Heart left ventricle (tissue), 16 donors: ENCODE data around the gene KRT80. TPM values are rescaled to one million over a fixed set of nuclear protein-coding genes. Genes with fewer than 3 reads are reported as not detected.

Experiments used
- ATAC-seq, 4 donors: fragments of 200-7000 bp; cut with Tn5 transposase; one replicate each; pipeline ENCODE4 v1.9.1; 2020 to 2022; ENCODE audit warnings: moderate library complexity in 4 of 4, mild to moderate bottlenecking in 3 of 4, moderate number of reproducible peaks in 1 of 4
- DNase-seq, 5 donors: peaks; one replicate each; pipeline ENCODE4 v3.0.0-alpha.2; 2020
- H3K27ac ChIP-seq, 12 donors: fragments of 200-600 bp; sonication (generic) in 4 of 12; one replicate each; pipeline versions ENCODE4 v1.5.0 to v1.8.0; 2016 to 2022; ENCODE audit warnings: mild to moderate bottlenecking in 2 of 12
- H3K27me3 ChIP-seq, 9 donors: fragments of 200-600 bp; sonication (generic) in 2 of 9; one replicate each; pipeline versions ENCODE4 v1.5.1 to v1.8.0; 2016 to 2022; ENCODE audit warnings: mild to moderate bottlenecking in 3 of 9
- H3K36me3 ChIP-seq, 9 donors: fragments of 200-600 bp; sonication (generic) in 2 of 9; one replicate each; pipeline versions ENCODE4 v1.5.0 to v1.8.0; 2018 to 2022; ENCODE audit warnings: mild to moderate bottlenecking in 2 of 9
- H3K4me1 ChIP-seq, 12 donors: fragments of 200-600 bp; sonication (generic) in 4 of 12; one replicate each; pipeline versions ENCODE4 v1.5.0 to v1.8.0; 2016 to 2022; ENCODE audit warnings: mild to moderate bottlenecking in 3 of 12
- H3K4me3 ChIP-seq, 12 donors: fragments of 200-600 bp; sonication (generic) in 4 of 12; one replicate each; pipeline versions ENCODE4 v1.5.0 to v1.8.0; 2017 to 2022; ENCODE audit warnings: mild to moderate bottlenecking in 9 of 12, moderate library complexity in 4 of 12
- H3K9me3 ChIP-seq, 12 donors: fragments of 200-600 bp; sonication (generic) in 4 of 12; one replicate each; pipeline versions ENCODE4 v1.5.0 to v1.8.0; 2016 to 2022; ENCODE audit warnings: mild to moderate bottlenecking in 1 of 12
- CTCF ChIP-seq, 12 donors: fragments of 200-600 bp; sonication (generic) in 4 of 12; IDR thresholded peaks; one replicate each; pipeline versions ENCODE4 v1.5.0 to v1.8.0; 2018 to 2022; ENCODE audit warnings: antibody characterized with exemption in 12 of 12, mild to moderate bottlenecking in 5 of 12
- POLR2A ChIP-seq, 2 donors: fragments of 450-650 bp; IDR thresholded peaks; one replicate each; pipeline ENCODE4 v1.6.1; 2017; ENCODE audit warnings: antibody characterized with exemption in 2 of 2, mild to moderate bottlenecking in 2 of 2, moderate library complexity in 2 of 2
- WGBS, 4 donors: extraction: QIAGEN DNeasy Blood & Tissue Kit in 2 of 4; methylation state at CpG; one replicate each; pipeline versions ENCODE4 v1.1.5 to v1.1.7; 2013 to 2018; 5-methylcytosine and 5-hydroxymethylcytosine counted together
- intact Hi-C, 10 donors: fragments of 100-400 bp; cut with DNase I; formaldehyde crosslinking; loops; one replicate each; pipeline versions ENCODE4 v1.11.1 to v1.14.2; 2022
- polyA plus RNA-seq, 2 donors: library from polyadenylated mRNA; stranded (reverse); fragments of 200-250 nt; gene quantifications; one replicate each; pipeline ENCODE4 v1.2.3, GENCODE V29; 2013
- total RNA-seq, 9 donors: library from RNA; depleted of rRNA in 2 of 9; stranded (reverse); fragments of >200 nt in 2 of 9; fragmentation: NEBNext Ultra II Directional in 3 of 9; extraction: Animal tissue kit (Norgen Biotek cat#: 25700) in 3 of 9; gene quantifications; one replicate each; pipeline versions ENCODE4 v1.1.0 to v1.2.4, GENCODE V29; 2016 to 2023
- donor health status: ischemic (EF 13 %, LVEDD 7.1; RV severe dilation, severe dysfunction).
- donor health status: healthy with polysubstance abuse.
- donor health status: DM: no; HTN: yes; CAD: no.
- donor health status: DM: no; HTN: no; CAD: no.
- donor health status: ischemic (EF 25% LVEDD 6.9; RV normal size, moderate dysfunction).
- donor health status: ischemic (EF 25% LVEDD 5.7; RV mildly dilated, moderate dysfunction).
- donor health status: healthy.
- donor health status: DM: yes; HTN: yes; CAD: no.
- donor health status: ischemic (EF 35%, LVEDD 5.7; RV mildly dilated, moderate dysfunction).
- donor health status: nonischemic (EF 11% LVEDD 7.7; RV severe dilation, severe dysfunction).
- donor health status: DM: yes; HTN: yes; CAD: no.
- donor health status: PGD.
- donor health status: ischemic (EF 29% LVEDD 5.4; RV normal size, mild dysfunction).
- donor health status: nonischemic (EF 23%, LVEDD 6.1; RV moderate dilation, normal function).

The KRT80 gene
- total and polyA plus RNA-seq, 11 donors, result 0.08 to 1.2 (median 0.24) TPM; not detected in 2

DNA sequence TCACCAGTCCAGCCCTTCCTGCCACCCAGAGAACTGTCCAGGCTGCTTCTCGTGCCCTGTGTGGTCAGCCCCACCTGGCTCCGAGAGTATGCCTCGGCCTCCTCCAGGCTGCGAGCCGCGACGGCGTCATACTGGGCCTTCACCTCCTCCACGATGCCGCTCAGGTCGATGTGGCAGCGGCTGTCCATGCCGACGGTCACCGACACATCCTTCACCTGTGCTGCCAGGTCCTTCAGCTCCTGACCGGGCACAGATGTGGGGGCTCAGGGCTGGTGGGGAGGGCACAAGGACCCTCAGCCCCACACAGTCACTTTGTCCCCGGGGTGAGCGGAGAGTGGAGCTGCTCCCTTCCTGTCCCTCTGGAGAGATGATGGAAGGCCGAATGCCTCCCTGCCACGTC is 18.3 kb downstream of the KRT80 start:
- H3K4me3 ChIP-seq, result no peak overlapping the region
- no peaks in the 10 kb centered on the region for H3K27me3 ChIP-seq
- ATAC-seq (no peak), DNase-seq (peak in 1 of 5 donors; percentile 55)
- 96 to 97% (median 96%) methylated on average over 18 to 20 of the region's 20 CpGs for WGBS, 4 donors
- H3K9me3 ChIP-seq, result no peaks in the 10 kb centered on the region
- H3K4me1 ChIP-seq, result peaks cover 0 to 15% (median 6%) of the 10 kb centered on the region in 12 donors
- no peak overlapping the region for H3K27ac ChIP-seq
- H3K36me3 ChIP-seq, result no peaks in the 10 kb centered on the region
- intact Hi-C loops, result no loop called here
- TF ChIP-seq POLR2A (IDR thresholded peaks at IDR 0.05) (no peak), CTCF (IDR thresholded peaks at IDR 0.05) (no peak)

DNA sequence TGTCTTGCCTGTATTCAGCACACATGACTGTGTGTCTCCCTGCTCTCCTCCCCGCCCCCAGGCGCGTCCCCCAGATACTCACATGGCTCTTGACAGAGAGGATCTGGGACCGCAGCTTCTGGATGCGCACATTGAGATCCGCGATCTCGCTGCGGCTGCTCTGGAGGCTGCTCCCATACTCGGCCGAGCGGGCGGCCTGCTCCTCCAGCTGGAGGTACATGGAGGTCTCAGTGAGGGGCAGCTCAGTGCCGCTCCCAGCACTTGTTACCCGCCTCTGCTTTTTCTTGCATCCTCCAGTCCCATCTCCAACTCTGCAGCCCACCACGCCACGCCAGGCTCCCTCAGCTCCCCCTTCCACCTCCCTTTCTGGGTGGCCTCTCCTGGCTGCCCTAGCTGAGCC is 18.9 kb downstream of the KRT80 start:
- DNase-seq, result peak in 1 of 5 donors; percentile 54

DNA sequence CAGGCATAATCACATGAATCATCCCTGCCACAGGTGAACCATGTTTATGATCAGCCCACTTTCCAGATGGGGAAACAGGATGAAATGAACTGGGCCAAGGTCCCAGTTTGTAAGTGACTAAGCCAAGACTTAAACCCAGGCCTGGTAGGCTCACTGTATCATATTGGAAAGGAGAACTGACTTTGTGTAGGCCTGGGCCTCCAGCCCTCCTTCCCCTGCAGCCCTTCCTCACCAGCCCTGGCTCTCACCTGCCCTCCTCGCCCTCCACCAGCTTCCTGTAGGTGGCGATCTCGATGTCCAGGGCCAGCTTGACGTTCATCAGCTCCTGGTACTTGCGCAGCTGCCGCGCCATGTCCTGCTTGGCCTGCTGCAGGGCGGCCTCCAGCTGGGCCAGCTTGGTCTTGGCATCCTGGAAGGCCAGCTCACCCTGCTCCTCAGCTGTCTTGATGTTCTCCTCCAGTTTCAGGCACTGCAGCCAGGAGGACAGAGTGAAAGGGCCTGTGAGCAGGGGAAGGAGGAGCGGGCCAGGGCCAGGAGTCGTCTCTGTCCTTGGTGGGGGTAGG is 19.8 kb downstream of the KRT80 start:
- no peak overlapping the region for H3K27ac ChIP-seq
- WGBS, 4 donors, result 72 to 84% (median 78%) methylated on average over 10 of the region's 10 CpGs
- peak in 1 of 5 donors; percentile 53 for DNase-seq

More for the DNA sequence above, 18.9 kb downstream of the KRT80 start:
- H3K9me3 ChIP-seq, result no peaks in the 10 kb centered on the region
- H3K27ac ChIP-seq, result no peak overlapping the region
- no peak for ATAC-seq
- no peaks in the 10 kb centered on the region for H3K27me3 ChIP-seq
- TF ChIP-seq CTCF (IDR thresholded peaks at IDR 0.05), result no peak
- no peak for TF ChIP-seq POLR2A (IDR thresholded peaks at IDR 0.05)
- 95 to 97% (median 97%) methylated on average over 17 of the region's 17 CpGs for WGBS, 4 donors
- H3K4me3 ChIP-seq, result no peak overlapping the region
- H3K36me3 ChIP-seq, result no peaks in the 10 kb centered on the region
- intact Hi-C loops, result no loop called here
- peaks cover 0 to 21% (median 6%) of the 10 kb centered on the region in 12 donors for H3K4me1 ChIP-seq

GRCh38 chr12:52170827-52171226 is 21.0 kb downstream of the KRT80 start:
- Histone ChIP-seq H3K27me3 (no peaks in the 10 kb centered on the region), H3K9me3 (no peaks in the 10 kb centered on the region), H3K36me3 (no peaks in the 10 kb centered on the region), H3K4me1 (peaks cover 0 to 18% (median 5%) of the 10 kb centered on the region in 12 donors), H3K27ac (no peak overlapping the region), H3K4me3 (no peak overlapping the region)
- intact Hi-C loops, result no loop called here
- TF ChIP-seq CTCF (IDR thresholded peaks at IDR 0.05) (no peak), POLR2A (IDR thresholded peaks at IDR 0.05) (no peak)
- ATAC-seq, result no peak
- DNase-seq, result peak in 1 of 5 donors; percentile 26
- 72 to 89% (median 87%) methylated on average over 9 of the region's 9 CpGs for WGBS, 4 donors

More for the DNA sequence above, 19.8 kb downstream of the KRT80 start:
- H3K4me3 ChIP-seq, result no peak overlapping the region
- no peak for ATAC-seq
- H3K36me3 ChIP-seq, result no peaks in the 10 kb centered on the region
- intact Hi-C loops, result no loop called here
- H3K27me3 ChIP-seq, result no peaks in the 10 kb centered on the region
- no peaks in the 10 kb centered on the region for H3K9me3 ChIP-seq
- peaks cover 0 to 21% (median 6%) of the 10 kb centered on the region in 12 donors for H3K4me1 ChIP-seq
- TF ChIP-seq POLR2A (IDR thresholded peaks at IDR 0.05) (no peak), CTCF (IDR thresholded peaks at IDR 0.05) (peak in 5 of 12 donors; percentile 4 to 27 (median 11))
